Stomach (tissue), 4 donors: ENCODE results near the gene LTV1.
A peak's percentile ranks its signal among the peaks of the same experiment; 100 is the strongest.

Experiments used
- CTCF ChIP-seq, 7 experiments: fragments of 450-650 bp in 4 of 7; fragments of 200-600 bp in 3 of 7; sonication (generic) in 3 of 7; IDR thresholded peaks; one replicate each; pipeline ENCODE4 v1.5.1; 2016 to 2019; ENCODE audit warnings: antibody characterized with exemption in 7 of 7, control low read depth in 2 of 7, mild to moderate bottlenecking in 1 of 7
- EP300 ChIP-seq: sonication (generic); formaldehyde crosslinking; IDR thresholded peaks from one replicate; pipeline ENCODE4 v1.6.1; 2017; ENCODE audit warnings: antibody characterized with exemption
- POLR2A ChIP-seq, 4 donors: fragments of 450-650 bp; IDR thresholded peaks; one replicate each; pipeline ENCODE4 v1.6.1; 2016; ENCODE audit warnings: antibody characterized with exemption in 4 of 4, control low read depth in 2 of 4, mild to moderate bottlenecking in 1 of 4, moderate library complexity in 1 of 4
- POLR2AphosphoS5 ChIP-seq, 3 donors: sonication (generic); formaldehyde crosslinking; IDR thresholded peaks; one replicate each; pipeline ENCODE4 v1.6.1; 2016; ENCODE audit warnings: antibody characterized with exemption in 3 of 3

GRCh38 chr6:143838395-143838794 lies 4.7 kb upstream of the LTV1 start:
- TF ChIP-seq CTCF (IDR thresholded peaks at IDR 0.05): no peak
- TF ChIP-seq EP300: no peak
- TF ChIP-seq POLR2AphosphoS5 (IDR thresholded peaks at IDR 0.05): peak in 1 of 3 donors; percentile 59
- TF ChIP-seq POLR2A (IDR thresholded peaks at IDR 0.05): no peak
